ES-I3 (cell line): Measurements from ENCODE around the gene MOSPD2.

Experiments
- H3K36me3 ChIP-seq: 2 replicates; pipeline ENCODE4 v1.6.1; 2013; ENCODE audit warnings: mild to moderate bottlenecking, low read length, control low read depth, moderate library complexity; ENCODE audit not compliant: insufficient read depth
- H3K4me1 ChIP-seq: 2 replicates; pipeline ENCODE4 v1.6.1; 2013; ENCODE audit warnings: mild to moderate bottlenecking, control low read depth, low read length; ENCODE audit not compliant: insufficient read depth
- H3K9ac ChIP-seq: 2 replicates; pipeline ENCODE4 v1.6.1; 2013; ENCODE audit warnings: low read depth, mild to moderate bottlenecking, low read length, moderate library complexity
- H3K9me3 ChIP-seq: 2 replicates; pipeline ENCODE4 v1.6.1; 2013; ENCODE audit warnings: mild to moderate bottlenecking, low read length, moderate library complexity; ENCODE audit not compliant: control insufficient read depth, insufficient read depth

MOSPD2 gene

GRCh38 chrX:14926471-14926870, 53.2 kb downstream of the MOSPD2 start:
- Histone ChIP-seq H3K9ac (no peak overlapping the region), H3K4me1 (no peaks in the 10 kb centered on the region), H3K36me3 (no peaks in the 10 kb centered on the region), H3K9me3 (no peaks in the 10 kb centered on the region)

- no peak overlapping the region for H3K9ac ChIP-seq
- H3K36me3 ChIP-seq, result no peaks in the 10 kb centered on the region
- H3K4me1 ChIP-seq, result 0 out of 2 replicates have a peak, but pooled peaks cover 3% of the 10 kb centered on the region
- H3K9me3 ChIP-seq, result no peaks in the 10 kb centered on the region
These were observed 54.2 kb downstream of the MOSPD2 start for GRCh38 chrX:14927401-14927800.

GRCh38 chrX:14930663-14931062, 57.4 kb downstream of the MOSPD2 start:
- Histone ChIP-seq H3K36me3 (no peaks in the 10 kb centered on the region), H3K4me1 (0 out of 2 replicates have a peak, but pooled peaks cover 3% of the 10 kb centered on the region), H3K9ac (no peak overlapping the region), H3K9me3 (no peaks in the 10 kb centered on the region)

- Histone ChIP-seq H3K9ac (no peak overlapping the region), H3K4me1 (0 out of 2 replicates have a peak, but pooled peaks cover 3% of the 10 kb centered on the region), H3K9me3 (no peaks in the 10 kb centered on the region), H3K36me3 (no peaks in the 10 kb centered on the region)
These were observed 58.9 kb downstream of the MOSPD2 start for GRCh38 chrX:14932136-14932535.

- H3K9ac ChIP-seq, result no peak overlapping the region
- H3K36me3 ChIP-seq, result no peaks in the 10 kb centered on the region
- no peaks in the 10 kb centered on the region for H3K9me3 ChIP-seq
- 0 out of 2 replicates have a peak, but pooled peaks cover 3% of the 10 kb centered on the region for H3K4me1 ChIP-seq
These were observed 61.2 kb downstream of the MOSPD2 start for GRCh38 chrX:14934423-14934822.

- no peaks in the 10 kb centered on the region for H3K9me3 ChIP-seq
- no peaks in the 10 kb centered on the region for H3K36me3 ChIP-seq
- no peak overlapping the region for H3K9ac ChIP-seq
- peaks cover 7% of the 10 kb centered on the region; the same call in 1 of the 2 replicates for H3K4me1 ChIP-seq
These were observed 63.3 kb downstream of the MOSPD2 start for GRCh38 chrX:14936561-14936960.

GRCh38 chrX:14939644-14940043, 66.4 kb downstream of the MOSPD2 start:
- no peak overlapping the region for H3K9ac ChIP-seq
- H3K9me3 ChIP-seq, result no peaks in the 10 kb centered on the region
- peaks cover 4% of the 10 kb centered on the region; the same call in 1 of the 2 replicates for H3K4me1 ChIP-seq
- H3K36me3 ChIP-seq, result no peaks in the 10 kb centered on the region

- Histone ChIP-seq H3K4me1 (peaks cover 4% of the 10 kb centered on the region; the same call in 1 of the 2 replicates), H3K36me3 (no peaks in the 10 kb centered on the region), H3K9me3 (no peaks in the 10 kb centered on the region), H3K9ac (no peak overlapping the region)
These were observed 68.1 kb downstream of the MOSPD2 start for GRCh38 chrX:14941301-14941700.

- H3K36me3 ChIP-seq, result no peaks in the 10 kb centered on the region
- H3K9me3 ChIP-seq, result no peaks in the 10 kb centered on the region
- H3K9ac ChIP-seq, result no peak overlapping the region
- H3K4me1 ChIP-seq, result peaks cover 4% of the 10 kb centered on the region; the same call in 1 of the 2 replicates
These were observed 69.1 kb downstream of the MOSPD2 start for GRCh38 chrX:14942341-14942740.

- Histone ChIP-seq H3K36me3 (no peaks in the 10 kb centered on the region), H3K4me1 (peaks cover 4% of the 10 kb centered on the region; the same call in 1 of the 2 replicates), H3K9me3 (no peaks in the 10 kb centered on the region), H3K9ac (no peak overlapping the region)
These were observed 70.7 kb downstream of the MOSPD2 start for GRCh38 chrX:14943962-14944361.

GRCh38 chrX:14946606-14947155, 73.5 kb downstream of the MOSPD2 start:
- Histone ChIP-seq H3K9ac (no peak overlapping the region), H3K4me1 (no peaks in the 10 kb centered on the region), H3K9me3 (no peaks in the 10 kb centered on the region), H3K36me3 (no peaks in the 10 kb centered on the region)

GRCh38 chrX:14948691-14949090, 75.5 kb downstream of the MOSPD2 start:
- H3K9ac ChIP-seq, result no peak overlapping the region
- H3K4me1 ChIP-seq, result no peaks in the 10 kb centered on the region
- H3K9me3 ChIP-seq, result no peaks in the 10 kb centered on the region
- no peaks in the 10 kb centered on the region for H3K36me3 ChIP-seq

- Histone ChIP-seq H3K4me1 (no peaks in the 10 kb centered on the region), H3K9ac (no peak overlapping the region), H3K9me3 (no peaks in the 10 kb centered on the region; the same call in 1 of the 2 replicates), H3K36me3 (no peaks in the 10 kb centered on the region; the same call in 1 of the 2 replicates)
These were observed 83.8 kb downstream of the MOSPD2 start for GRCh38 chrX:14956813-14957582.

GRCh38 chrX:14963447-14964236, 90.4 kb downstream of the MOSPD2 start:
- Histone ChIP-seq H3K4me1 (no peaks in the 10 kb centered on the region), H3K36me3 (no peaks in the 10 kb centered on the region), H3K9me3 (no peaks in the 10 kb centered on the region), H3K9ac (no peak overlapping the region)
